Kidney (tissue), 14 donors: Measurements from ENCODE around the gene AKAP6. TPM values are rescaled to one million over a fixed set of nuclear protein-coding genes. Genes with fewer than 3 reads are reported as not detected.

Experiments used
- DNase-seq, 5 donors: peaks; one replicate each; pipeline ENCODE4 v3.0.0-alpha.2; 2013 to 2020
- FAIRE-seq: peaks from 2 replicates; lab custom pipeline; 2012; peaks lifted over from hg19 to GRCh38; lab: Jason Lieb, UNC
- H3K27ac ChIP-seq, 2 donors: one replicate each; pipeline ENCODE4 v1.7.0; 2013; ENCODE audit warnings: low read depth in 2 of 2, low read length in 2 of 2, inconsistent platforms in 1 of 2
- H3K27me3 ChIP-seq: one replicate; pipeline ENCODE4 v1.7.1; 2013; ENCODE audit warnings: low read length, inconsistent platforms; ENCODE audit not compliant: control insufficient read depth, insufficient read depth
- H3K36me3 ChIP-seq, 3 donors: one replicate each; pipeline versions ENCODE4 v1.7.0 to v1.7.1; 2013; ENCODE audit warnings: low read length in 3 of 3, control low read depth in 1 of 3, inconsistent platforms in 1 of 3; ENCODE audit not compliant: insufficient read depth in 3 of 3, control insufficient read depth in 2 of 3
- H3K4me1 ChIP-seq, 3 donors: one replicate each; pipeline versions ENCODE4 v1.7.0 to v1.7.1; 2013; ENCODE audit warnings: low read length in 3 of 3, inconsistent platforms in 1 of 3, low read depth in 1 of 3; ENCODE audit not compliant: control insufficient read depth in 2 of 3, insufficient read depth in 2 of 3
- H3K4me3 ChIP-seq, 3 donors: one replicate each; pipeline versions ENCODE4 v1.7.0 to v1.8.1; 2013; ENCODE audit warnings: low read length in 3 of 3, control low read depth in 1 of 3, inconsistent platforms in 1 of 3
- H3K9ac ChIP-seq, 3 donors: one replicate each; pipeline versions ENCODE4 v1.7.0 to v1.7.1; 2013; ENCODE audit warnings: low read length in 3 of 3, control low read depth in 1 of 3, inconsistent platforms in 1 of 3
- H3K9me3 ChIP-seq, 3 donors: one replicate each; pipeline versions ENCODE4 v1.7.0 to v1.7.1; 2013; ENCODE audit warnings: low read length in 3 of 3, control low read depth in 1 of 3, inconsistent platforms in 1 of 3; ENCODE audit not compliant: control insufficient read depth in 2 of 3, insufficient read depth in 1 of 3
- CTCF ChIP-seq: IDR thresholded peaks from 3 replicates; pipeline ENCODE4 v1.5.1; 2012; ENCODE audit warnings: mild to moderate bottlenecking, moderate library complexity, borderline replicate concordance; ENCODE audit not compliant: insufficient read depth; ENCODE audit errors: extremely low read depth
- intact Hi-C: fragments of 100-400 bp; cut with DNase I; formaldehyde crosslinking; loops from one replicate; pipeline ENCODE4 v1.11.1; 2022
- polyA plus RNA-seq: library from polyadenylated mRNA; stranded (reverse); fragments of 350-450 nt; fragmentation: Illumina TruSeq; extraction: RNeasy Lipid Tissue Mini Kit (QIAGEN cat#74804); gene quantifications from one replicate; pipeline ENCODE4 v1.2.3, GENCODE V29; 2014; ENCODE audit warnings: low read depth, low replicate concordance; ENCODE audit not compliant: insufficient read depth
- total RNA-seq: library from RNA; stranded (reverse); fragmentation: NEBNext Ultra II Directional; extraction: Animal tissue kit (Norgen Biotek cat#: 25700); gene quantifications from one replicate; pipeline ENCODE4 v1.2.1, GENCODE V29; 2021
- donor health status: control.
- donor health status: control.
- donor health status: control.
- donor health status: control.
- donor health status: control.
- donor health status: DM: yes; HTN: yes; CAD: no.
- donor health status: Normal renal cell carcinoma (clear cell type).

The AKAP6 gene
- total and polyA plus RNA-seq, 2 donors from 2014 or later = 0.92 to 10.5 TPM

- Histone ChIP-seq H3K9ac (no peak overlapping the region), H3K27me3 (no peaks in the 10 kb centered on the region), H3K4me3 (no peak overlapping the region), H3K36me3 (no peaks in the 10 kb centered on the region), H3K4me1 (no peaks in the 10 kb centered on the region), H3K9me3 (no peaks in the 10 kb centered on the region), H3K27ac (no peak overlapping the region)
- intact Hi-C loops = no loop called here
- TF ChIP-seq CTCF = no peak
- no peak for DNase-seq
- no peak for FAIRE-seq
Measured at GRCh38 chr14:32363761-32364160, 34.7 kb downstream of the AKAP6 start.

GRCh38 chr14:32364941-32365340, 35.8 kb downstream of the AKAP6 start:
- no peak overlapping the region for H3K4me3 ChIP-seq
- no peaks in the 10 kb centered on the region for H3K27me3 ChIP-seq
- H3K36me3 ChIP-seq = no peaks in the 10 kb centered on the region
- DNase-seq = no peak
- H3K9me3 ChIP-seq = no peaks in the 10 kb centered on the region
- no peaks in the 10 kb centered on the region for H3K4me1 ChIP-seq
- TF ChIP-seq CTCF = no peak
- no peak overlapping the region for H3K9ac ChIP-seq
- intact Hi-C loops = no loop called here
- no peak for FAIRE-seq
- H3K27ac ChIP-seq = no peak overlapping the region

GRCh38 chr14:32366256-32366879, 37.3 kb downstream of the AKAP6 start:
- H3K27ac ChIP-seq = no peak overlapping the region
- no peaks in the 10 kb centered on the region for H3K27me3 ChIP-seq
- no peaks in the 10 kb centered on the region for H3K36me3 ChIP-seq
- no peak for TF ChIP-seq CTCF
- DNase-seq (peak in 3 of 5 donors; percentile 17 to 42 (median 37)), FAIRE-seq (no peak)
- intact Hi-C loops = no loop called here
- no peaks in the 10 kb centered on the region for H3K9me3 ChIP-seq
- no peak overlapping the region for H3K9ac ChIP-seq
- H3K4me3 ChIP-seq = no peak overlapping the region
- H3K4me1 ChIP-seq = no peaks in the 10 kb centered on the region

GRCh38 chr14:32366986-32367385, 37.9 kb downstream of the AKAP6 start:
- H3K4me3 ChIP-seq = no peak overlapping the region
- no peaks in the 10 kb centered on the region for H3K36me3 ChIP-seq
- FAIRE-seq = no peak
- no peaks in the 10 kb centered on the region for H3K4me1 ChIP-seq
- no peak overlapping the region for H3K9ac ChIP-seq
- TF ChIP-seq CTCF = no peak
- no peaks in the 10 kb centered on the region for H3K9me3 ChIP-seq
- peak in 2 of 5 donors; percentile 7 to 50 for DNase-seq
- intact Hi-C loops = no loop called here
- H3K27me3 ChIP-seq = no peaks in the 10 kb centered on the region
- H3K27ac ChIP-seq = no peak overlapping the region
